GM21529 (cell line): Measurements from ENCODE around the gene MRPL42.
A peak's percentile ranks its signal among the peaks of the same experiment; 100 is the strongest.
"Not testable (repeated sequence)": the region's sequence is repeated elsewhere in the genome, so short reads cannot be mapped to it uniquely, and the experiment has no call there.

ENCODE experiments used
- ATAC-seq: cut with Tn5 transposase; IDR thresholded peaks from one replicate; pipeline ENCODE4 v1.9.1; 2021; ENCODE audit not compliant: unreplicated experiment

Gene MRPL42

DNA sequence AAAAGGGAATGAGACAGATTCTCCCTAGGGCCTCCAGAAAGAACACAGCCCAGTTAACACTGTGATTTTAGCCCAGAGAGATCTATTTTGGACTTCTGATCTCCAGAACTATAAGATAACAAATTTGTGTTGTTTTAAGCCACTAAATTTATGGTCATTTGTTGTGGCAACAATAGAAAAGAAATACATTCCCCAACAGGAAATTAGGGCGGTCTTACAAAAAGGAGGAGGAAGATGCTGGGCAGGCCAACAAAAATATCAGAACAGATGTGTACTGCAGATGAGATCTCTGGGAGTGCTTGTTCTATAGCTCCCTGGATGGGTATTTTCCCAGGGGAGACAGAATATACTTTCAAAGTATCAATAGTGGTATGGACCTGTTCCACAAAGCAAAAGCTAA lies 73.2 kb downstream of the MRPL42 start:
- no peak for ATAC-seq

DNA sequence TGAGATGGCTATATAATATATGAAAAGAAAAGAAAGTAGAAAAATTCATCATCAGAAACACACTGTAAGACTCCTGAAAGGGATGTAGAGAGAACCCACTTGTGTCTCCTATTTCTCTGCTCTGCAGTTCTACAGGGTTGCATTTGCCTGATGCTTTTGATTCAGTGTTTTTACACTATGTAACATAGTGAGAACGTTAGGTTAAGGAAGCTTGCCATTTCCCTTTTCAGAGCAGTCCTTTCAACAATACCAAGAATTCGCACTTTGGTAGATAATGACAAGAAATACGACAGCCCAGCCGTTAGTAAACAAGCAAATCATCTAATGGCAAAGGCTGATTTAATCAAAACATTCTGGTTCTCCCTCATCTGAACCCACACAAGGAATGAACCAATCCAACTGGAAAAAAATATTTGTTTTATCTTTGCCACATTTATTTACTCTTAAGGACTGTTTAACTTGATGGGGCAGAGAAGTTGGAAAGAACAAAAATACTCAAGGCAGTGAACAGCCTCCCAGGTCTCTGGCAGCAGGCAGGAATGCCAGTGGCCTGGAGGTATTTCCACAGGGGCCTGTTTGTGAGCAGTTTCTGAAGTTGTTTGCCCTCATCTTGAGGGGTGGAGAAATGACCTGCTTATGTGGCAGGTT lies 74.4 kb downstream of the MRPL42 start:
- ATAC-seq: no peak

DNA sequence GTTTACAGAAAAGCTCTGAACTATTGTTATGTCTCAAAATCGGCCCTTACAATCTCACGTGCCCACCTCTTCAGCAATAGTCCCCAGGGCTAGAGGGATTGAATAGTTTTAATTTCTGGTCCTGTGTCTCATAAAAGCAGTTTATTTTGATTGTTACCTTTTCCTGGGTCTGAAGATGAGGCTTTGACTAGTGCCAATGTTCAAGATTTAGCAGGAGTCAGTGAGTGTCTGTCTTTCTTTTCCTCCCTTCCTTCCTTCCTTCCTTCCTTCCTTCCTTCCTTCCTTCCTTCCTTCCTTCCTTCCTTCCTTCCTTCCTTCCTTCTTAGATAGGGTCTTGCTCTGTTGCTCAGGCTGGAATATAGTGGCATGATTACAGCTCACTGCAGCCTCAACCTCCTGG lies 80.5 kb downstream of the MRPL42 start:
- ATAC-seq: no peak

DNA sequence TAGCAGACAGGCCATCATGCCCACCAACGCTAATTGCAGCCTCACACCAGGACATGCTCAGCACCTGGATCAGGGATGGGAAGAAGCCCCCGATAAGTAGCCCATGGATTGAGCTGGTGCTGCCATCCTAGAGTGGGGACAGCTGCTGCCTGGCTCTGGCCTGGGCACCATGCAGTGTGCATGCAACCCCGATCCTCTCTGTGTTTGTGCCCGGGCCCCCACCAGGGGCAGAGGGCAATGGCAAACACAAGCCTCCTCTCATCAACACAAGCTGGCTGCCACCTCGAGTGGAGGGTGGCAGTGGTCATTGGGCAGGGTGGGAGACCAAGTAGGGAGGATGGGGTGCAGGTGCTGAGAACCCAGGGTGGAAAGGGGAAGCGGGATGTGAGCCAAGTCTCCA lies 81.9 kb downstream of the MRPL42 start:
- ATAC-seq: no peak

DNA sequence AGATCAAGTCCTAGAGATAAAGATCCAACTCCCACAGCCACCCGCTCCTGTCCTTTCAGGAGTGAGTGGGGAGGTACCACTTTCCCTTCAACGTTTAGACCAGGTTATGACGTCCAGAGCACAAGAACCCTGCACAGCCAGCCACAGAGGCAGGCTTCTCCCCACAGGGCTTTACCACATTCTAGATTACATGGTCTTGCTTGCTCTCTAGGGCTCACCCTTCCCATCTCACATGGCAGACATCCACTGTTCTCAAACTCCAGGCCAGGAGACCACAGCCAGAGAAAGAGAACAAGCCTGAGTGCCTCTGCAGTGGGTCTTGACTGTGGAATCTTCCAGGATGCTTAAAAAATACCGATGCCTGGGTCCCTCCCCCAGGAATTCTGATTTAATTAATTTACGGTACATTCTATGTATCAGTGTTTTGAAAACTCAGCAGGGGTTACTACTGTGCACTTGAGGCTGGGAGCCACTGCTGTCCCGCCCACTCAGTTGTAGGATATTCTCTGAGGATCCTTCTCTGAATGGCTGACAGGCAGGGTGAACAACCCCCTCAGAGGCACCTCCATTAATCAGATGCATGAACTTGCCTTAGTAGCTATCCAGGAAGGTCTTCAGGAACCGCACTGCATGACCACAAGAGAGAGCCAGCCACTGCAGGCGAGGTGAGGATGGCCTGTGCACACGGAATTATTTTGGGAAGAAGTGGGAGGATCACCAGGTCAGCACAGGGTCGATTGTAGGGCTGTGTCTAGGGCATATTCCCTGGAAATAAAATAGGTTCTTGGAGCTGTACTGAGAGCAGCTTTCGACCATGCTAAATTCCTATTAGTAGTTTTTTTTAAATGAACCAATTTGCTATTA lies 83.7 kb downstream of the MRPL42 start:
- no peak for ATAC-seq

DNA sequence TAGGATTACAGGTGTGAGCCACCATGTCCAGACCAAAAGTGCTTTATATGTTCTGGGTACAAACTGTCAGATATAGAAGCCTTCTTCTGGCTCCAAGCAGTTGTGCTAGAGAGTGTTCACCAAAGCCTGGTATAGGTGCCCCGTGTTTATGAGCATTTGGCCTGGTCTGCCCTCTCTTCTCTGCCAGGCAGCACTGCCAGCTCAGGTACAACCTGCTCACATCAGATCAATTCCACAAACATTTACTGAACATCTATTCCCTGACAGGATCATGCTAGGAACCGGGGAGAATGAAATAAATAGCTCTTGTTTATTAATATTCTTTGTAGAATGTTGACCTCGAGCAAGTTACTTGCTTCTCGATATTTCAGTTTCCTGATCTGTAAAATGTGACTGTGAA lies 85.1 kb downstream of the MRPL42 start:
- ATAC-seq: no peak

DNA sequence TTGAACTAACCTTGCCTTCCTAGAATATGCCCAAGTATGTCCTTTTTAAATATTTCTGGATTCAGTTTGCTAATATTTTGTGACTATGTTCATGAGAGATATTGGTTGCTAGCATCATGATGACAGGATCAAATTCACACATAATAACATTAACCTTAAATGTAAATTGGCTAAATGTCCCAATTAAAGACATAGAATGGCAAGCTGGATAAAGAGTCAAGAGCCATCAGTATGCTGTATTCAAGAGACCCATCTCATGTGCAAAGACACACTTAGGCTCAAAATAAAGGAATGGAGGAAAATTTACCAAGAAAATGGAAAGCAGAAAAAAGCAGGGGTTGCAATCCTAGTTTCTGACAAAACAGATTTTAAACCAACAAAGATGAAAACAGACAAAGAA lies 90.6 kb downstream of the MRPL42 start:
- not testable (repeated sequence) for ATAC-seq

DNA sequence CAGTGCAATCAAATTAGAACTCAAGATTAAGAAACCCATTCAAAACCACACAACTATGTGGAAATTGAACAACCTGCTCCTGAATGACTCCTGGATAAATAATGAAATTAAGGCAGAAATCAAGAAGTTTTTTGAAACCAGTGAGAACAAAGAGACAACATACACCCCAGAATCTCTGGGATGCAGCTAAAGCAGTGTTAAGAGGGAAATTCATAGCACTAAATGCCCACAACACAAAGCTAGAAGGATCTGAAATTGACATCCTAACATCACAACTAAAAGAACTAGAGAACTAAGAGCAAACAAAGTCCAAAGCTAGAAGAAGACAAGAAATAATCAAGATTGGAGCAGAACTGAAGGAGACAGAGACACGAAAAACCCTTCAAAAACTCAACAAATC lies 91.4 kb downstream of the MRPL42 start:
- ATAC-seq: not testable (repeated sequence)

DNA sequence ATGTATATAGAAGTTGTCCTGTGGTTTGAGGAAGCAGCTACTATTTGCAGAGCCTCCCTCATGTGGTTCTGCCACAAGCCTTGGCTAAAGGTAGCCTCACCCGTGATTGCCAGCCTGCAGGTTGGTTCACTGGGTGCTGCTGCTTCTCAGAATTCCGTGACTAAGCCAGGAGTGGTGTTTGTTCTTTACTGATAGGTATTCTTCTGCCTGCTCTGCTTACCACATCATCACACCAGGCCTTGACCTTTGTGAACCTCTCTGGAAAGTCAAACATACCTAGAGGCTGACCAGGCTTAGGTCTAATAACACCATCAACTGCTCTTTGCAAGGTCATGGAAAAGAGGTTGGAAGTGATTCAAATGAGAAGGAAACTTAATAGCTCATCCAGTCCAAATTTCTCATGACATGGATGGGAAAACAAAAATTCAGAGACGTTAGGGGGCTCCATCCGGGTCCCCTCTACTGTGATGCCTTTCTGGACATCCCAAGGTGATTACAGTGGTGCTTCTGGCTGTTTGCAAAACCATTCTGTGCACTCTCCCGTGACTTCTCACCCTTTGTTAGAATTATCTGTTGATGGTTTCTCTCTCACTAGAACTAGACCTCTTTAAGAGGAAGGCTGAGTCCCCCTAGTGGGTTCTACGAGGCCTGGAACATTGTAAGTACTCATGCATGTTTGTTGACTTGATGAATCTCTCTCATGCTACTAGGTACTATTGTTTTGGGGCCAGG lies 96.7 kb downstream of the MRPL42 start:
- ATAC-seq: peak; percentile 55

DNA sequence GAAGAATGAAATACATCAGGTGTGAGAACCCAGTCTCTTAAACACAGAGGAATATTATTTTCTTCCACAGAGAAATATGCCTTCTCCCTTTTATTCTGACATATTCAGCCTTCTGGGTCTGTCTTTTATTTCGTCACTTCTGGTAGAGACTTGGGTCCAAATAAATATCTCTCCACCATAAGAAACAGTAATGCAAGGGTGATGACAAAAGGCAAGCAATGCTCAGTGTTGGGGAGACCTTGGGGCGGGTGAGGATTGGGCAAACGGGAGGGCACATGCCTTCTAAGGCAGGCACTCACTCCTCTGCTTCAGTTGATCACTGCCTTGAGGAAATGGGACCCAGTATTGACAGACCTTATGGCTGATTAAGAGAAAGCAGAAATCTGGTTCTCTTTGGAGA lies 98.4 kb downstream of the MRPL42 start:
- ATAC-seq: no peak
